H9 (cell line): ENCODE results near the gene UNC5A. TPM values are rescaled to one million over a fixed set of nuclear protein-coding genes. Genes with fewer than 3 reads are reported as not detected.
A peak's percentile ranks its signal among the peaks of the same experiment; 100 is the strongest.

Experiments
- DNase-seq: peaks from one replicate; pipeline ENCODE4 v3.0.0-alpha.2; 2017
- H2AFZ ChIP-seq: one replicate; pipeline ENCODE4 v1.6.1; 2013; ENCODE audit warnings: mild to moderate bottlenecking, low read length, control low read depth, moderate library complexity
- H2AK5ac ChIP-seq: 2 replicates; pipeline ENCODE4 v1.6.1; 2013; ENCODE audit warnings: low read length, control low read depth, mixed read lengths; ENCODE audit not compliant: insufficient read length
- H2BK120ac ChIP-seq: one replicate; pipeline ENCODE4 v1.6.1; 2013; ENCODE audit warnings: low read depth, mild to moderate bottlenecking, low read length, control low read depth, inconsistent platforms; ENCODE audit not compliant: poor library complexity, severe bottlenecking
- H2BK12ac ChIP-seq: 2 replicates; pipeline ENCODE4 v1.6.1; 2013; ENCODE audit warnings: low read length, control low read depth, mixed read lengths, low read depth; ENCODE audit not compliant: insufficient read length
- H2BK15ac ChIP-seq: 2 replicates; pipeline ENCODE4 v1.6.1; 2013; ENCODE audit warnings: low read depth, low read length, control low read depth
- H2BK20ac ChIP-seq: one replicate; pipeline ENCODE4 v1.6.1; 2013; ENCODE audit warnings: low read depth, mild to moderate bottlenecking, low read length, control low read depth, inconsistent platforms; ENCODE audit not compliant: poor library complexity, severe bottlenecking
- H2BK5ac ChIP-seq: 2 replicates; pipeline ENCODE4 v1.6.1; 2013; ENCODE audit warnings: low read length, control low read depth, mixed read lengths; ENCODE audit not compliant: insufficient read length
- H3K14ac ChIP-seq: 2 replicates; pipeline ENCODE4 v1.6.1; 2013; ENCODE audit warnings: low read length, control low read depth; ENCODE audit not compliant: insufficient read depth
- H3K18ac ChIP-seq: 2 replicates; pipeline ENCODE4 v1.6.1; 2013; ENCODE audit warnings: low read depth, mild to moderate bottlenecking, mixed read lengths, low read length, control low read depth; ENCODE audit not compliant: insufficient read length
- H3K23ac ChIP-seq: 2 replicates; pipeline ENCODE4 v1.6.1; 2013; ENCODE audit warnings: low read length, control low read depth, mixed read lengths, low read depth; ENCODE audit not compliant: insufficient read length
- H3K23me2 ChIP-seq: 2 replicates; pipeline ENCODE4 v1.6.1; 2013; ENCODE audit warnings: low read depth, mild to moderate bottlenecking, mixed read lengths, low read length, control low read depth; ENCODE audit not compliant: insufficient read length, poor library complexity, severe bottlenecking
- H3K27ac ChIP-seq: 2 replicates; pipeline ENCODE4 v1.5.1; 2013; ENCODE audit warnings: low read length, control low read depth, mixed read lengths, low read depth; ENCODE audit not compliant: insufficient read length
- H3K27me3 ChIP-seq: 2 replicates; pipeline ENCODE4 v1.6.1; 2013; ENCODE audit warnings: low read length, control low read depth, inconsistent platforms; ENCODE audit not compliant: insufficient read depth
- H3K4ac ChIP-seq: 2 replicates; pipeline ENCODE4 v1.6.1; 2013; ENCODE audit warnings: low read depth, mild to moderate bottlenecking, control low read depth, inconsistent platforms, low read length, moderate library complexity
- H3K4me1 ChIP-seq: 2 replicates; pipeline ENCODE4 v1.6.1; 2013; ENCODE audit warnings: low read length, control low read depth, inconsistent platforms; ENCODE audit not compliant: insufficient read depth
- H3K4me2 ChIP-seq: 2 replicates; pipeline ENCODE4 v1.6.1; 2013; ENCODE audit warnings: low read length, control low read depth, mixed read lengths; ENCODE audit not compliant: insufficient read length, insufficient read depth
- H3K56ac ChIP-seq: 2 replicates; pipeline ENCODE4 v1.6.1; 2013; ENCODE audit warnings: low read depth, mild to moderate bottlenecking, mixed read lengths, low read length, control low read depth; ENCODE audit not compliant: insufficient read length
- H3K79me1 ChIP-seq: 2 replicates; pipeline ENCODE4 v1.6.1; 2013; ENCODE audit warnings: low read depth, mild to moderate bottlenecking, moderate library complexity, low read length, control low read depth, inconsistent platforms; ENCODE audit not compliant: insufficient read depth, poor library complexity, severe bottlenecking
- H3K79me2 ChIP-seq: 2 replicates; pipeline ENCODE4 v1.6.1; 2013; ENCODE audit warnings: low read length, control low read depth, inconsistent platforms; ENCODE audit not compliant: insufficient read depth
- H3K9ac ChIP-seq: 2 replicates; pipeline ENCODE4 v1.6.1; 2013; ENCODE audit warnings: low read length, control low read depth, mixed read lengths; ENCODE audit not compliant: insufficient read length; ENCODE audit errors: extremely low read depth
- H3K9me3 ChIP-seq: one replicate; pipeline ENCODE4 v1.6.1; 2013; ENCODE audit warnings: low read depth, low read length, inconsistent platforms; ENCODE audit not compliant: control insufficient read depth
- H3T11ph ChIP-seq: one replicate; pipeline ENCODE4 v1.6.1; 2013; ENCODE audit warnings: mild to moderate bottlenecking, low read length, control low read depth, inconsistent platforms
- H4K20me1 ChIP-seq: one replicate; pipeline ENCODE4 v1.6.1; 2013; ENCODE audit not compliant: control insufficient read depth, insufficient read length, insufficient read depth
- H4K5ac ChIP-seq: 2 replicates; pipeline ENCODE4 v1.6.1; 2013; ENCODE audit warnings: low read depth, mild to moderate bottlenecking, mixed read lengths, low read length, control low read depth; ENCODE audit not compliant: insufficient read length
- H4K8ac ChIP-seq: replicated peaks from 2 replicates; pipeline ENCODE4 v1.6.1; 2013; ENCODE audit warnings: low read length, control low read depth, mixed read lengths, low read depth; ENCODE audit not compliant: insufficient read length
- H4K91ac ChIP-seq: 2 replicates; pipeline ENCODE4 v1.6.1; 2013; ENCODE audit warnings: low read depth, mild to moderate bottlenecking, moderate library complexity, mixed read lengths, low read length, control low read depth; ENCODE audit not compliant: insufficient read length
- H3K27ac Mint-ChIP-seq, 3 experiments: 2 replicates in 2 of 3; 3 replicates in 1 of 3; pipeline ENCODE4 v1.8.0; 2020 to 2021; ENCODE audit warnings: mixed read lengths in 3 of 3, mild to moderate bottlenecking in 1 of 3, moderate library complexity in 1 of 3
- H3K27me3 Mint-ChIP-seq: 2 replicates; pipeline ENCODE4 v1.8.0; 2021; ENCODE audit warnings: low read depth, mild to moderate bottlenecking, moderate library complexity, mixed read lengths
- H3K36me3 Mint-ChIP-seq, 3 experiments: 2 replicates in 2 of 3; 3 replicates in 1 of 3; pipeline ENCODE4 v1.8.0; 2020 to 2021; ENCODE audit warnings: low read depth in 3 of 3, mixed read lengths in 3 of 3; ENCODE audit not compliant: insufficient read depth in 1 of 3
- H3K4me1 Mint-ChIP-seq, 2 experiments: 2 replicates each; pipeline ENCODE4 v1.8.0; 2020; ENCODE audit warnings: mixed read lengths in 2 of 2
- H3K4me3 Mint-ChIP-seq, 2 experiments: 2 replicates in 1 of 2; 3 replicates in 1 of 2; pipeline ENCODE4 v1.8.0; 2020 to 2021; ENCODE audit warnings: mild to moderate bottlenecking in 2 of 2, mixed read lengths in 2 of 2, moderate library complexity in 1 of 2
- H3K9me3 Mint-ChIP-seq, 2 experiments: 2 replicates in 1 of 2; 3 replicates in 1 of 2; pipeline ENCODE4 v1.8.0; 2020; ENCODE audit warnings: mild to moderate bottlenecking in 2 of 2, mixed read lengths in 2 of 2, moderate library complexity in 1 of 2
- WGBS: extraction: QIAGEN DNeasy Blood & Tissue Kit; methylation state at CpG from one replicate; pipeline ENCODE4 v1.1.7; 2013; ENCODE audit warnings: missing lambda C conversion rate, low lambda C conversion rate, mixed read lengths; ENCODE audit not compliant: insufficient read length; ENCODE audit errors: extremely low coverage; 5-methylcytosine and 5-hydroxymethylcytosine counted together
- total RNA-seq: library from RNA; stranded (reverse); gene quantifications from 2 replicates; pipeline ENCODE4 v1.2.1, GENCODE V29; 2021
- TF ChIP-seq, protein P1 (sequence below): fragments of 200-600 bp; sonication (generic); conservative IDR thresholded peaks from 3 replicates; pipeline ENCODE4 v1.8.0; 2021; ENCODE audit warnings: antibody characterized with exemption, mild to moderate bottlenecking

UNC5A gene
- total RNA-seq, 1 experiment from 2014 or later, result 4.4 TPM

GRCh38 chr5:176888016-176888864 lies 77.9 kb downstream of the UNC5A start:
- Histone ChIP-seq H3K18ac (no peak overlapping the region), H2AFZ (no peak overlapping the region), H2BK20ac (no peak overlapping the region), H4K5ac (no peak overlapping the region), H2BK5ac (no peak overlapping the region), H4K8ac (no peak overlapping the region), H3K56ac (no peak overlapping the region), H3K23ac (no peak overlapping the region), H3K9me3 (no peaks in the 10 kb centered on the region), H3K9ac (no peak overlapping the region), H3T11ph (no peak overlapping the region), H3K27ac (no peak overlapping the region), H3K79me2 (no peaks in the 10 kb centered on the region), H3K14ac (no peak overlapping the region), H3K4ac (no peak overlapping the region), H4K20me1 (no peaks in the 10 kb centered on the region), H3K4me2 (no peak overlapping the region), H3K4me1 (no peaks in the 10 kb centered on the region), H4K91ac (no peak overlapping the region), H2BK15ac (no peak overlapping the region), H3K23me2 (no peaks in the 10 kb centered on the region), H2BK120ac (no peak overlapping the region), H3K27me3 (no peaks in the 10 kb centered on the region), H2AK5ac (no peak overlapping the region), H3K79me1 (no peaks in the 10 kb centered on the region), H2BK12ac (no peak overlapping the region)
- WGBS, result no CpG with 5 or more reads among the region's 27 CpGs
- Mint-ChIP-seq H3K4me3 (no peak overlapping the region), H3K27ac (peak overlapping the region in 1 of 3 experiments; percentile 57; a peak in 2 of 7 replicates), H3K36me3 (no peaks in the 10 kb centered on the region; a peak in 1 of 7 replicates), H3K4me1 (peaks cover 8 to 9% of the 10 kb centered on the region in 2 experiments), H3K9me3 (no peaks in the 10 kb centered on the region), H3K27me3 (peaks cover 6% of the 10 kb centered on the region)
- TF ChIP-seq, protein P1, sequence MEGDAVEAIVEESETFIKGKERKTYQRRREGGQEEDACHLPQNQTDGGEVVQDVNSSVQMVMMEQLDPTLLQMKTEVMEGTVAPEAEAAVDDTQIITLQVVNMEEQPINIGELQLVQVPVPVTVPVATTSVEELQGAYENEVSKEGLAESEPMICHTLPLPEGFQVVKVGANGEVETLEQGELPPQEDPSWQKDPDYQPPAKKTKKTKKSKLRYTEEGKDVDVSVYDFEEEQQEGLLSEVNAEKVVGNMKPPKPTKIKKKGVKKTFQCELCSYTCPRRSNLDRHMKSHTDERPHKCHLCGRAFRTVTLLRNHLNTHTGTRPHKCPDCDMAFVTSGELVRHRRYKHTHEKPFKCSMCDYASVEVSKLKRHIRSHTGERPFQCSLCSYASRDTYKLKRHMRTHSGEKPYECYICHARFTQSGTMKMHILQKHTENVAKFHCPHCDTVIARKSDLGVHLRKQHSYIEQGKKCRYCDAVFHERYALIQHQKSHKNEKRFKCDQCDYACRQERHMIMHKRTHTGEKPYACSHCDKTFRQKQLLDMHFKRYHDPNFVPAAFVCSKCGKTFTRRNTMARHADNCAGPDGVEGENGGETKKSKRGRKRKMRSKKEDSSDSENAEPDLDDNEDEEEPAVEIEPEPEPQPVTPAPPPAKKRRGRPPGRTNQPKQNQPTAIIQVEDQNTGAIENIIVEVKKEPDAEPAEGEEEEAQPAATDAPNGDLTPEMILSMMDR, result no peak
- peak; percentile 22 for DNase-seq
